K562 (cell line): ENCODE results near the gene RHOF. TPM values are rescaled to one million over a fixed set of nuclear protein-coding genes. Genes with fewer than 3 reads are reported as not detected.
A peak's percentile ranks its signal among the peaks of the same experiment; 100 is the strongest.

Experiments used
- ATAC-seq: fragments of 200-7000 bp; cut with Tn5 transposase; 3 replicates; pipeline ENCODE4 v1.9.1; 2020; ENCODE audit warnings: moderate library complexity
- BruUV-seq: library from RNA; stranded (reverse); fragments of 400-500 nt; replicated peaks from 2 replicates; lab custom pipeline; 2021; lab: Mats Ljungman, UMichigan
- CTCF ChIA-PET: fragments of 300-600 bp; formaldehyde crosslinking; extraction: SDS; loops from one replicate; lab custom pipeline; 2021; ENCODE audit warnings: low intra/inter-chr PET ratio; lab: Yijun Ruan, JAX
- POLR2A ChIA-PET: fragments of 300-600, 350-650 bp; sonication (Branson Sonifier 250); formaldehyde crosslinking; extraction: SDS; loops from one replicate; lab custom pipeline; 2021; ENCODE audit warnings: antibody characterized with exemption, inconsistent platforms; lab: Yijun Ruan, JAX
- DNase-seq, 4 experiments: peaks; one replicate each; pipeline versions ENCODE4 v3.0.0 to v3.0.0-alpha.2; 2011 to 2018; ENCODE audit warnings: low spot score in 3 of 4, mixed read lengths in 3 of 4; ENCODE audit errors: extremely low read depth in 1 of 4
- FAIRE-seq: peaks from 2 replicates; lab custom pipeline; 2011; peaks lifted over from hg19 to GRCh38; lab: Jason Lieb, UNC
- H2AFZ ChIP-seq: 2 replicates; pipeline ENCODE4 v1.6.0; 2011; ENCODE audit warnings: low read depth, low read length, control low read depth, inconsistent platforms
- H3K27ac ChIP-seq: fragments of 200-600 bp; 3 replicates; pipeline ENCODE4 v1.8.0; 2011; ENCODE audit warnings: low read depth, mild to moderate bottlenecking, control low read depth, inconsistent platforms, low read length, moderate library complexity, mixed read lengths; ENCODE audit errors: extremely low read depth
- H3K27me3 ChIP-seq, 2 experiments: fragments of 300-600 bp in 1 of 2; 2 replicates in 1 of 2; 3 replicates in 1 of 2; pipeline versions ENCODE4 v1.6.0 to v1.8.0; 2011; ENCODE audit warnings: inconsistent platforms in 2 of 2, low read length in 2 of 2, mild to moderate bottlenecking in 1 of 2, mixed read lengths in 1 of 2, moderate library complexity in 1 of 2; ENCODE audit not compliant: control insufficient read depth in 2 of 2, insufficient read depth in 2 of 2
- H3K36me3 ChIP-seq: fragments of 300-600 bp; 3 replicates; pipeline ENCODE4 v1.8.0; 2011; ENCODE audit warnings: mild to moderate bottlenecking, low read length, inconsistent platforms; ENCODE audit not compliant: control insufficient read depth, insufficient read depth
- H3K4me1 ChIP-seq, 2 experiments: fragments of 200-600 bp in 1 of 2; replicated peaks in 1 of 2; 2 replicates in 1 of 2; 3 replicates in 1 of 2; pipeline versions ENCODE4 v1.5.1 to v1.8.0; 2011; ENCODE audit warnings: inconsistent platforms in 2 of 2, low read length in 2 of 2, mild to moderate bottlenecking in 1 of 2, mixed read lengths in 1 of 2, moderate library complexity in 1 of 2; ENCODE audit not compliant: control insufficient read depth in 2 of 2, insufficient read depth in 2 of 2
- H3K4me2 ChIP-seq: 2 replicates; pipeline ENCODE4 v1.6.1; 2011; ENCODE audit warnings: low read length, control low read depth, inconsistent platforms, mixed read lengths; ENCODE audit not compliant: insufficient read depth
- H3K4me3 ChIP-seq: fragments of 200-600 bp; sonication (generic), shearing (Covaris generic); 2 replicates; pipeline ENCODE4 v1.5.1; 2016; ENCODE audit warnings: control low read depth, inconsistent platforms
- H3K79me2 ChIP-seq: fragments of 200-600 bp; 3 replicates; pipeline ENCODE4 v1.8.0; 2011; ENCODE audit warnings: low read length, inconsistent platforms; ENCODE audit not compliant: control insufficient read depth, insufficient read depth
- H3K9ac ChIP-seq, 2 experiments: 2 replicates each; pipeline versions ENCODE4 v1.6.0 to v1.6.1; 2011; ENCODE audit warnings: low read depth in 2 of 2, low read length in 2 of 2, control low read depth in 1 of 2, inconsistent platforms in 1 of 2, mild to moderate bottlenecking in 1 of 2, mixed read lengths in 1 of 2; ENCODE audit not compliant: insufficient read depth in 1 of 2
- H3K9me1 ChIP-seq: one replicate; pipeline ENCODE4 v1.6.0; 2011; ENCODE audit warnings: inconsistent platforms, mild to moderate bottlenecking, low read length, moderate library complexity; ENCODE audit not compliant: control insufficient read depth, insufficient read depth
- H3K9me3 ChIP-seq: replicated peaks from 2 replicates; pipeline ENCODE4 v1.5.1; 2011; ENCODE audit warnings: low read depth, low read length, inconsistent platforms; ENCODE audit not compliant: control insufficient read depth, insufficient read depth
- H4K20me1 ChIP-seq: replicated peaks from 2 replicates; pipeline ENCODE4 v1.6.1; 2011; ENCODE audit warnings: low read length, inconsistent platforms, mixed read lengths; ENCODE audit not compliant: control insufficient read depth, insufficient read depth
- CC2D1A ChIP-seq: fragments of 450-650 bp; IDR thresholded peaks from 2 replicates; pipeline ENCODE4 v1.6.1; 2017; ENCODE audit warnings: mild to moderate bottlenecking
- MAZ ChIP-seq, 2 experiments: fragments of 450-650 bp in 1 of 2; sonication (generic) in 1 of 2; formaldehyde crosslinking; IDR thresholded peaks in 1 of 2; conservative IDR thresholded peaks in 1 of 2; 2 replicates each; pipeline versions ENCODE4 v1.4.0 to v1.5.0; 2020; ENCODE audit warnings: mild to moderate bottlenecking in 1 of 2, missing genetic modification reagents in 1 of 2
- SAFB2 ChIP-seq: fragments of 200-400 bp; formaldehyde crosslinking; IDR thresholded peaks from 2 replicates; pipeline ENCODE4 v1.6.1; 2018; ENCODE audit warnings: borderline replicate concordance, low read length, low read depth, moderate library complexity; ENCODE audit not compliant: severe bottlenecking
- ZNF134 ChIP-seq: fragments of 250-450 bp; sonication (Bioruptor Pico); conservative IDR thresholded peaks from 2 replicates; pipeline ENCODE4 v1.4.0; 2020
- WGBS: fragments of 100-300 bp; shearing (Covaris generic); methylation state at CpG from one replicate; pipeline ENCODE4 v1.1.6; 2016; ENCODE audit warnings: low coverage, mixed read lengths; ENCODE audit not compliant: insufficient coverage; ENCODE audit errors: missing lambda C conversion rate; 5-methylcytosine and 5-hydroxymethylcytosine counted together
- in situ Hi-C: fragments of 300-500 bp; cut with MboI; formaldehyde crosslinking; loops from 4 replicates; pipeline ENCODE4 v1.15.0; 2018; ENCODE audit warnings: inconsistent platforms, mixed read lengths
- intact Hi-C: fragments of 100-400 bp; cut with micrococcal nuclease; formaldehyde crosslinking; loops from 2 replicates; pipeline ENCODE4 v1.14.2; 2022
- polyA plus RNA-seq, 8 experiments: library from polyadenylated mRNA; depleted of rRNA in 4 of 8; stranded (reverse) in 5 of 8; unstranded in 3 of 8; fragments of >200 nt; fragmentation: Nextera tagmentation in 2 of 8; fragmentation: Illumina TruSeq in 1 of 8; extraction: Ambion mirVana in 2 of 8; extraction: Trizol in 1 of 8; gene quantifications; 2 replicates each; pipeline versions ENCODE4 v1.2.1 to v1.2.3, GENCODE V29; 2011 to 2014; ENCODE audit warnings: inconsistent platforms in 1 of 8, missing spikeins in 1 of 8
- total RNA-seq, 7 experiments: library from RNA; depleted of rRNA in 6 of 7; stranded (reverse); fragments of >200 nt in 6 of 7; fragmentation: Illumina TruSeq in 2 of 7; extraction: Trizol in 2 of 7; gene quantifications; 2 replicates each; pipeline versions ENCODE4 v1.2.1 to v1.2.3, GENCODE V29; 2011 to 2021; ENCODE audit warnings: low replicate concordance in 1 of 7
- TF ChIP-seq, protein P1 (sequence below): sonication (generic); formaldehyde crosslinking; IDR thresholded peaks from 2 replicates; pipeline ENCODE4 v1.9.0; 2022; ENCODE audit warnings: mild to moderate bottlenecking, missing genetic modification reagents

Gene RHOF
- total and polyA plus RNA-seq, 9 of the 15 experiments (the other 6 are each of a cell fraction or from before 2014, with no cell fraction given): 0.13 to 10.1 (median 4.0) TPM

GRCh38 chr12:121789800-121790728, 3.4 kb downstream of the RHOF start:
- no peak overlapping the region for H2AFZ ChIP-seq
- peaks cover 7% of the 10 kb centered on the region; the same call in 2 of the 3 replicates for H3K79me2 ChIP-seq
- H3K9me1 ChIP-seq: no peaks in the 10 kb centered on the region
- intact Hi-C loops: loop anchor here (5.0 kb wide), 1 partner anchor 238 kb away; no protein-coding TSS in a partner anchor
- CTCF ChIA-PET: interaction anchor here (1.2 kb wide), 1 partner anchor 93 kb away, joined by 3 read pairs; no protein-coding TSS in a partner anchor
- H3K27me3 ChIP-seq: no peaks in the 10 kb centered on the region
- in situ Hi-C loops: loop anchor here (5.0 kb wide), 2 partner anchors 98 to 238 kb away; no protein-coding TSS in a partner anchor
- H3K4me3 ChIP-seq: no peak overlapping the region
- peaks cover 8 to 50% of the 10 kb centered on the region in 2 experiments for H3K4me1 ChIP-seq
- FAIRE-seq (no peak), DNase-seq (no peak), ATAC-seq (no peak)
- H3K27ac ChIP-seq: no peak overlapping the region
- POLR2A ChIA-PET: interaction anchor here (0.7 to 9.4 kb wide), 3 partner anchors 12 to 237 kb away, joined by 3 to 194 read pairs (median 4); partner anchors contain the start of gene SETD1B
- TF ChIP-seq ZNF134 (CRISPR knock-in tag) (no peak), MAZ (CRISPR knock-in tag; conservative IDR thresholded peaks at IDR 0.05 in 1 of 2, IDR thresholded peaks at IDR 0.05 in 1 of 2) (0 out of 4 replicates have a peak, but pooled peaks of 1 of the 2 experiments have one; percentile 34), CC2D1A (no peak), SAFB2 (no peak)
- TF ChIP-seq, protein P1, sequence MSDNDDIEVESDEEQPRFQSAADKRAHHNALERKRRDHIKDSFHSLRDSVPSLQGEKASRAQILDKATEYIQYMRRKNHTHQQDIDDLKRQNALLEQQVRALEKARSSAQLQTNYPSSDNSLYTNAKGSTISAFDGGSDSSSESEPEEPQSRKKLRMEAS (CRISPR knock-in tag): peak; percentile 16; the same call in 1 of the 2 replicates
- BruUV-seq: no TSS peak
- H3K9ac ChIP-seq: peak overlapping the region in 1 of 2 experiments; percentile 80; a peak in 2 of 4 replicates
- peaks cover under 1% of the 10 kb centered on the region; the same call in 1 of the 3 replicates for H3K36me3 ChIP-seq
- no peak overlapping the region for H3K4me2 ChIP-seq
- 65% methylated on average over 18 of the region's 28 CpGs for WGBS
- 0 out of 2 replicates have a peak, but pooled peaks cover under 1% of the 10 kb centered on the region for H4K20me1 ChIP-seq
- no peaks in the 10 kb centered on the region for H3K9me3 ChIP-seq
